ENCODE data around the gene KAZN. TPM values are rescaled to one million over a fixed set of nuclear protein-coding genes. Genes with fewer than 3 reads are reported as not detected.

The KAZN gene
- total RNA-seq, 1 experiment from 2014 or later, result 3.4 TPM

DNA sequence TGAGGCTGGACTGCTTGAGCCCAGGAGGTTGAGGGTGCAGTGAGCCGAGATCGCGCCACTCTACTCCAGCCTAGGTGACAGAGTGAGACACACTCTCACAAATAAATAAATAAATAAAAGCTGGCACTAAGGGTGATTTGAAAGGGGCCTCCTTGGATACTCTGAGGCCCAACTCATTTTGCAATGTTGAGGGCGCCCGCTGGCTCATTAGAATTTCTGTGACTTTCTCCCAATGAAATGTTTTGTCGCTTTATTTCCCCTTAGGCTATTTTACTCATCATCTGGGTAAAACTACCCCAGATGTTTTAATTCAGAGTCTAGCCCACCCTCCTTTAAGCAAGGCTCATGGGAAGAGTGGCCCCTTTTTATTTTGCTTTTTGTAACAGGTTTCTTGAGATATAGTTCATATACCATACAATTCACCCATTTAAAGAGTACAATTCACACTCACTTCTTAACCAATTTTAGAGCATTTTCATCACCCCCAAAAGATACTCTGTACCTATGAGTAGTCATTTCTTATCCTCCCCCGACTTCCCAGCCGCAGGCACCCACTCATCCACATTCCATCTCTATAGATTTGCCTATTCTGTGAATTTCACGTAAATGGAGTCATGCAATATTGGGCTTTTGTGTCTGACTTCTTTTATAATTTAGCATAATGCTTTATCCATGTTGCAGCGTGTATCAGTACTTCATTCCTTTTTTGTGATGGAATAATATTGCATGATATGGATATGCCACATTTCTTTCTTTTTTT is 259.1 kb downstream of the KAZN start:
- H3K27me3 ChIP-seq, result no peaks in the 10 kb centered on the region
- H3K9me3 ChIP-seq, result no peaks in the 10 kb centered on the region
- DNase-seq, result no peak
- H3K4me3 ChIP-seq, result no peak overlapping the region
- H3K36me3 ChIP-seq, result no peaks in the 10 kb centered on the region

DNA sequence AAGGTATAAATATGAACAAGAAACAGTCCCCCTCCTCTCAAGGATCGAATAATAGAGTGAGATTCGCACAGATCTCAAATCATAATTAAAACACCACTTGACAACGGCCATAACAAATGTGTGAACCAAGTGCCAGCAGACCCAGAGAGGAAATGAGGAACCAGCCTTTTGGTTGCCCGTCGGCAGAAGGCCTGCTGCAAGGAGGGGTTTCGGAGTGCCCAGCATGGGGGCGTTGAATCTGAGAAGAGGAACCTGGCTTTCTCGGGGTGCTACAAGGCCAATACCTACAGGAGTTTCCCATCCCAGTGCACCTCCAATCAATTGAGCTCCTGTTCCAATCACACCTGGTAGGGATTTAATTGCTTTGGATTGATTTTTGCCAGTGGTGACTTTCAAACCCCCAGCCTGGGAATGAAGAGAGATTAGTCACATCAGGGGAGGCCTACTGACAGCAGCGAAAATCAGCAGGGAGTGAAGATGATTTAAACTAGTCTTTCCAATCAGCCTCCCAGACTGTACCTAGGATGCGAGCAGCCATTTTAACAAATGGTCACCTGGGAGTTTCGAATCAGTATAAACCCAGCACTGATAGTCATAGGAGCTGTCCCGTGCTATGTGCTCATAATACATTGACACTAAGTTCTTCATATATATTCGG is 263.8 kb downstream of the KAZN start:
- Histone ChIP-seq H3K27me3 (no peaks in the 10 kb centered on the region), H3K4me3 (no peak overlapping the region), H3K36me3 (no peaks in the 10 kb centered on the region), H3K9me3 (no peaks in the 10 kb centered on the region)
- no peak for DNase-seq

DNA sequence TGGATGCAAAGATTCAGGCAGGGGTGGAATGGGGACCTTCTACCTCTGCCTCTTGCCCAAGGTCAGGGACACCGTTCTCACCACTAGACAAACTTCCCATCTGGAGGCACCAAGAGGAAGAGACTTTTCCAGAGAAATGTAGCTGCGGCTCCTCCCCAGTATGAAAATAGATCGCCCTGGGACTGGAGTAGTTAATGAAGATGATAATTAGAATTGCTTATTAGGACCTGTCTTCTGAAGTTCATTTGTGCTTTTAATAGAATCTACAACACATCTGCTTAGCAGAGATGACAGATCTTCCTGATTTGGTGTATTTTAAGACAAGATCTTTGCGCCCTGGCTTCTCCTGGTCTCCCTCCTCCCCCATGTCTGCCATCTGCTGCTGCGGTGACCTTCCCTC is 266.6 kb downstream of the KAZN start:
- no peaks in the 10 kb centered on the region for H3K27me3 ChIP-seq
- H3K36me3 ChIP-seq, result no peaks in the 10 kb centered on the region
- no peak for DNase-seq
- no peak overlapping the region for H3K4me3 ChIP-seq
- H3K9me3 ChIP-seq, result no peaks in the 10 kb centered on the region

DNA sequence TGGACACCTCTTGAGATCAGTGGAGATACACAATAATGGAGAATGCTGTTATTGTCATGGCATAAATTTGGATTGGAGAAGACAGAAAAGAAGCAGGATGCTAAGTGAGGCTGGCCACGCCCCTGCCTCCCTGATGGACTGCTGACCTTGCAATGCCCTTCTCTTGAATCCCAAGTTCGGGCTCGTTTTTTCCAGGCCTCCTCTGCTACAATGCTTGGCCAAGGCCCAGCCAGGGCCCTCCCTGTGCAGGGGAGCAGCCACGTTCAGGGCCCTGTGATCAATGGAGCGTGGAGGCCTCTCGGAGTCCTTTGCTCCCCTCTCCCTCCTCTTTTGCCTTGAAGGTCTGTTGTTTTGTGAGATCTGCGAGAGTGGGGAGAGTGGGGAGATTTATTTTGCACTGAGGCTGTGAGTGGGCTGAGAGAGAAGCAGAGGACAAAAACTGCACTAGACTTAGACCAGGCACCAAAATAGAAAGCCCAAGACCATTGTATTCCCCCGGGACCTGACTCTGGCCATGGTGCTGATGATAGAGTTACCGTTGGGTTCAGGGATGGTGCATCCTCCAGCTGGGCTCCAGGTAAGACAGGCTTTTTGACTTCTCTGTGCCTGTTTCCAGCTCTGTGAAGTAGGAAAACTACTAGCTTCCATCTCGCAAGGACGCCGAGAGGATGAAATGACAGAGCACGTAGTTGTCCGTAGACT is 268.6 kb downstream of the KAZN start:
- no peak overlapping the region for H3K4me3 ChIP-seq
- no peaks in the 10 kb centered on the region for H3K36me3 ChIP-seq
- no peaks in the 10 kb centered on the region for H3K9me3 ChIP-seq
- H3K27me3 ChIP-seq, result no peaks in the 10 kb centered on the region
- DNase-seq, result no peak

DNA sequence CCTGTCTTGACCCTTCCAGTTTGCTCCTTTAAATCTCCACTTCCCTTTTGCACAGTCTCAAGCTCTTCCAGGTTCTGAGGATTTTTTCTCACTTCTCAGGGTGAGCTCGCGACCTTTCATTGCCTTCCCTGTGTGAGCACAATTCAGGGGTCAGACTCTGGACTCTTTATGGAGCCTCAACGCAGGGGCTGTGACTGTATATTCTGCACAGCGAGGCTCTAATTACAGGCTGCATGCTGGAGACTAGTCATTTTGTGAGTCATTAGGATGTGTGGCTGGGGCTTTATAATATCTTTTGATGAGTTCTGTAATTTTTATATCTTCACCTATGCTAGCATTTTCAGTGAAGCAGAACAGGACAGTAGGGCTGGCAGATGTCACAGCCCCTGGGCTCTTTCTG is 270.7 kb downstream of the KAZN start:
- Histone ChIP-seq H3K36me3 (no peaks in the 10 kb centered on the region), H3K27me3 (no peaks in the 10 kb centered on the region; the same call in 1 of the 2 replicates), H3K9me3 (no peaks in the 10 kb centered on the region), H3K4me3 (no peak overlapping the region)
- peak; percentile 18 for DNase-seq

DNA sequence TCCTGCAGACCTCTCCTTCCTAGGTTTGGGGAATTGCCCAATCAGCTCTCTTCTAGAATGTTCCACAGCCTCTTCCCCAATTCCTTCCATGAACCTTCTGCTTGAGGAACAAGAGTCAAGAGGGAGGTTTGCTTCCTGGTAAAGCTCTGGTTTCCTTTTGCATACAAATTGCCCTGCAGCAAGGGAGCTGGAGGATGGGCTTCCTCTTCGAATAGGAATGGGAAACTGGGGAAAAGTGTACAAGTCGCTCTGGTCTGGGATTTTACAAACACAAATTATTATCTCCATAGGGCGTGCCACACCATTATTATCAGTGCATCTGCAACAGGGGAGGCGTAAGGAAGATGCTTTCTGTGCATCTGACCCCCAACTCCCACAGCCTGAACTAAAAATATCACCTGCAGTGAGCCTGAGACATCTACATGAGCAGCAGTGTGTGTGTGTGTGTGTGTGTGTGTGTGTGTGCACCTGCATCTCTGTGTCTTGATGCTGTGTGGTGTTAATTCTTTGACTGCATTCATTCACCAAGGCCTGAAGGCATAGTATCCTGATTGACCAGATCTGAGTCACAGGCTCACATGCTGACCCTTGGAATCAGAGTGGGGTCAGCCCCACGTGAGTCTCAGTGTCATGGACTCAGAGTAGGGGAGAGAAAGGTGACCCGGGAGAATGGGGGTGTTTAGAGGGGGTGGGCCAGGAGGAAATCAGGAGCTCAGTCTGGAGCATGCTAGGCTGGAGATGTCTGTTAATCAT is 272.9 kb downstream of the KAZN start:
- Histone ChIP-seq H3K27me3 (no peaks in the 10 kb centered on the region; the same call in 1 of the 2 replicates), H3K36me3 (no peaks in the 10 kb centered on the region), H3K9me3 (no peaks in the 10 kb centered on the region), H3K4me3 (no peak overlapping the region)
- DNase-seq, result no peak

DNA sequence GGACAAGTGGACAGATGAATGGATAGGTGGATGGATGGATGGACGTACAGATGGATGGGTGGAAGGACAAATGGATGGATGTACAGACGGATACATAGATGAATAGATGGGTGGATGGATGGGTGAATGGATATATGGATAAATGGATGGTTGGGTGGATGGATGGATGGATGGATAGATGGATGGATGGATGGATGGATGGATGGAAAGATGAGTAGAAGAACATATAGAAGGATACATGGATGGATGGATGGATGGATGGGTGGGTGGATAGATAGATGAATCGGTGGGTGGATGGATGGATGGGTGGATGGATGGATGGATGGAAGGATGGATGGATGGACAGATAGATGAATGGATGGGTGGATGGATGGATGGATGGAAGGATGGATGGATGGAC is 274.3 kb downstream of the KAZN start:
- Histone ChIP-seq H3K4me3 (no peak overlapping the region), H3K9me3 (no peaks in the 10 kb centered on the region), H3K36me3 (no peaks in the 10 kb centered on the region), H3K27me3 (no peaks in the 10 kb centered on the region; the same call in 1 of the 2 replicates)
- no peak for DNase-seq

DNA sequence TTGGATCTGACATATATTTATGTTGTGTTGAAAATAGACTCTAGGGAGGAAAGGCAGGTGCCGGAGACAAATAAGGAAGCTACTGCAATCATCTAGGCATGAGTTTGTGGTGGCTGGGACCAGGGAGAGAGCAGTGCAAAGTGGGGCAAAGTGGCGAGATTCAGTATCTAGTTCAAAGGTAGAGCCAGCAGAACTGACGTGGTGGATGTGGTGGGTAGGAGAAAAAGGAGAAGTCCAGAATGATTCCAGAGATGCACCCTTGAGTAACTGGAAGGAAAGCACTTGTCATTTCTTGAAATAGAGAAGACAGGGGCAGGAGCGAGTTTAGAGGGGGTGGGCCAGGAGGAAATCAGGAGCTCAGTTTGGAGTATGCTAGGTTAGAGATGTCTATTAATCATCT is 275.2 kb downstream of the KAZN start:
- no peak for DNase-seq

DNA sequence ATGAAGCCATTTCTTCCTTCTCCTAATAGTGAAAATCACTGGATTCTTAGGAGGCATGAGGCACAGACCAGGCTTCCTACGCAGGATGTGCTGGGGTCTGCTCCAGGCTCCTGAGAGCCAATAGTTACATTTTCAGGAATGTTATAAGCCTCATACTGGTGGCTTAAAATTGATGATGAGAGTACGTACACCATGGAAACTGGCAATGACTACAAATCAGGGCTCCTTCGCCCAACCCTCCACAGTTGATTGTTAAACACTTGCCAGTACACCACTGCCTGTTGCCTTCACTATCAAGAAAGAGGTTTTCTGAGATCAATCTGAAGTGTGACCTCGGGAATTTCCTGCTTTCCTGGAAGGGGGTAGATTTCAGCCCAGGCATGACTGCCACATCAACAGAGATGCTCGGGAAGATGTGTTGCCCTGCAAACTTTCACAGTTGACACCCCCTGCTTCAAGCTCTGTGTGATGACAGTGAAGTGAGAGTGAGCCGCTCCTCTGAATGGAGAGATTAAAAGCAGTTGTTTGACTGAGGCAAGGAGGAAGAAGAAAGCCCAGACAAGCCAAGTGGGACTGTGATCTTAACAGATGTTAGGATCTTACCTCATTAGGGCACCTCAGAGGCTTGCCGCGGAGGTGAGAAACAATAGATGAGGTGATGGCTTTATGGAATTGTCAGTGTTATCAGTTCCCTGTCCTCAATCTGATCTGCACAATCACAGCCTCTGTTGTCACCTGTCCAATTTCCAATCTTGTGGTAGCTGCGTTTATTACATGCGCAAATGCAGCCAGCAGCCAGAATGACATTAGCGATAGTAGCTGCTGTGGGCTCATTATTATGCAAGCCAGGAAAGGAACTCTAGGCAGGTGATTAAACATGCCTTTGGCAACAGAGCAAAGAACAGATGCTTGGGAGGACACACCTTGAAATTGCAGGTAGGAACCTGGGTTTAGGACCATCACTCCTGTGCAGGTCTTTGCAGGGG is 277.3 kb downstream of the KAZN start:
- Histone ChIP-seq H3K4me3 (no peak overlapping the region), H3K36me3 (no peaks in the 10 kb centered on the region), H3K9me3 (no peaks in the 10 kb centered on the region), H3K27me3 (no peaks in the 10 kb centered on the region; the same call in 1 of the 2 replicates)
- DNase-seq, result no peak

More for the DNA sequence above, 275.2 kb downstream of the KAZN start:
- Histone ChIP-seq H3K27me3 (no peaks in the 10 kb centered on the region; the same call in 1 of the 2 replicates), H3K4me3 (no peak overlapping the region), H3K36me3 (no peaks in the 10 kb centered on the region), H3K9me3 (no peaks in the 10 kb centered on the region)

DNA sequence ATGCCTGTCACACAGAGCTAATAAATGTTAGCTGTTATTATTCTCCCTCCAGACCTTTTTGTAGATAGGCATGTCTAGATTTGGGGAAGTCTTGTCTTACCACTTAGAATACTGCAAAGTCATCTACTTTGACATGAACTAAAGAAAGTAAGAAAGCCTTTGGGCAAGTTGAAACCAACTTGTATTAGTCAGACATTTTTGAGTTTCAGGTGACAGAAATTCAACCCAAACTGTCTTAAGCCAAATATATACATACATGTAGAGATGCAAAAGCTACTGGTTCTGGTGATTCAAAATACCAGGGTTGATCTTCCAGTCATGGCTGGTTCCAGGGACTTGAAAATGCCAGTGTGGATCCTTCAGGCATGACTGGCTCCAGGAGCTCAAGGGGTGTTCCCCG is 278.3 kb downstream of the KAZN start:
- DNase-seq, result no peak
- Histone ChIP-seq H3K9me3 (peaks cover 7% of the 10 kb centered on the region; the same call in 1 of the 2 replicates), H3K36me3 (no peaks in the 10 kb centered on the region), H3K27me3 (no peaks in the 10 kb centered on the region; the same call in 1 of the 2 replicates), H3K4me3 (no peak overlapping the region)

DNA sequence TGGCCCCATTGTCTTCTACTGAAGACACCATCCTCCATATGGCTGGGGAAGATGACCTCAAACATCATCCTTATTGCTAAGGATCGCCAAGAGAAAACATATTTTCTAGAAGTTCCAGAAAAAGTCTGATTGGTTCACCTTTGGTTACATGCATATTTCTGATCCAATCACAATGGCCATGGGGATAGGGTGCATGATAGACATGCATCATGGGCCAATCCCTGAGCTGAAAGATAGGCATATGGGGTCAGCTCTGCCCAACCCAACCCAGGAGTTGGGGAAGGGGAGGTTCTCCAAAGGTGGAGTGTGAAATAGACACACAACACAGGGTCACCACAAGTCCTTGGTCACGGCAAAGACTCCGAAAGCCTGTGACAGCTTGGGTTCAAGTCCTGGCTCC is 278.7 kb downstream of the KAZN start:
- Histone ChIP-seq H3K4me3 (no peak overlapping the region), H3K36me3 (no peaks in the 10 kb centered on the region), H3K9me3 (peaks cover 7% of the 10 kb centered on the region; the same call in 1 of the 2 replicates), H3K27me3 (no peaks in the 10 kb centered on the region; the same call in 1 of the 2 replicates)
- no peak for DNase-seq

DNA sequence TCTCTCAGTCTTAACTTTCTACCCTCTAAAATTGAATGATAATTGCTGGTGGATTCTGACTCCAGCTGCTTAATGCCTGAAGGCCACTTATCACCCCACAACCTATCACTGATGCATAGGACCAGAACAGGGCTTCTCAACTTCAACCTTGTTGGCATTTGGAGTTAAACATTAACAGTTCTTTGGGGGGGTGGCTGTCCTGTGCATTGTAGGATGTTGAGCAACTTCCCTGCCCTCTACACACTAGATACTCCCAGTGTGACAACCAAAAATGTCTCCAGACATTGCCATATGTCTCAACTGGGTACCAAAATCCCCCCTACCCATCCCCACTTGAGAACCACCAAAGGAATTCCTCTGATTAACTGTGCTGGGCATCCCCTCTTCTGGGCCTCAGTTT is 279.6 kb downstream of the KAZN start:
- no peak overlapping the region for H3K4me3 ChIP-seq
- no peak for DNase-seq
- H3K36me3 ChIP-seq, result no peaks in the 10 kb centered on the region
- peaks cover 7% of the 10 kb centered on the region; the same call in 1 of the 2 replicates for H3K9me3 ChIP-seq
- no peaks in the 10 kb centered on the region; the same call in 1 of the 2 replicates for H3K27me3 ChIP-seq

DNA sequence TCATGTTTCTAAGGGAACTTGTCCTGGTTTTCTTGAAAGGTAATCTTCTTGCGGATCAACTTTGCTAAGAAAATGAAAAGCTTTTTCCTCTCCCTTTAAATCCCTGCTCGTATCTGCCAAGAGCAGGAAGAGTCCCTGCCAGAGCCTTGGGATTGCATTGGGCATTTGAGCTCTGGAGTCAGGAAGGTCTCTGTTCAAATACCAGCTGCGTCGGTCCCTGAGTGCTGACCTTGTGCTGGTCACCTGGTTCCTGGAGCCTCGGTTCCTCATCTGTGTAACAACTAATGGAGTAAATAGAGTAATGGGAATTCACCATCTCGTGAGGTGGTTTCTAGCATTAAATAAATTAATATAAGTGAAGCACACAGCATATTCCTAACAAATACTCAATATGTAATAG is 280.5 kb downstream of the KAZN start:
- H3K9me3 ChIP-seq, result peaks cover 7% of the 10 kb centered on the region; the same call in 1 of the 2 replicates
- no peaks in the 10 kb centered on the region for H3K36me3 ChIP-seq
- no peak for DNase-seq
- H3K4me3 ChIP-seq, result no peak overlapping the region
- H3K27me3 ChIP-seq, result no peaks in the 10 kb centered on the region; the same call in 1 of the 2 replicates

DNA sequence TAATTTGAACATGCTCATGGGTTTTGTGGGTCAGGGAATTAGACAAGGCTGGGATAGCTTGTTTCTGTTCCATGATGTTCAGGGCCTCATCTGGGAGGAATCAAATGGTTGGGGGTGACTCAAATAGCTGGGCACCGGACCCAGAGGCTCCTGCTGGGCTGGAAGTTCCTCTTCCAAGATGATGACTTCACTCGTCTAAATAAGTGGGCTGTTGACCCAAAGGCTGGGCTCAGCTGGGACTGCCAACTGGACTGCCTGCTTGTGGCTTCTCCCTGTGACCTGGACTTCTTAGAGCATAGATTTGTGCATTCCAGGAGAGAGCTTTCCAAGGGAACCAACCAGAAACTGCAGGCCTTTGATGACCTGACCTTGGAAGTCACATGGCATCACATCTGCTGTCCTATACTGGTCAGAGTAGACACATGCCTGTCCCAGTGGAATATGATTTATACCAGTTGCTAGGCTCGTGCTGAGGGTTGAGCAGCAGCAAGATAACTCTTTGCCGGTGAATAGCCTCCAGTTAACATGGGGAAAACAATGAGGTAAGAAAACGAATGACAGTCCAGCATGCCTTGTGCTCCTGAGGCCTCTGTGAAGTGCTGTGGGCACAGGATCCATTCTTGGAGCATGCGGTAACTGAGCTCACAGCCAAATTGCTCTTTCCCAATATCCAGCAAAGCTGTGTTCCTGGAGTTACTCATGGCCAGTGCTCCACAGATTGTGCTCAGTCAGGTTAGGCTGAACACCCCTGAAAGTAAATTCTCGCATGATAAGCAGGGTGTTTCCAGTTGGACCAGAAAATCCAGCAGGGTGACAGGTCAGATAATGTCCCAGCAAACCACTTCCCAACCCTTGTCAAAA is 282.2 kb downstream of the KAZN start:
- Histone ChIP-seq H3K27me3 (no peaks in the 10 kb centered on the region), H3K9me3 (peaks cover 7% of the 10 kb centered on the region; the same call in 1 of the 2 replicates), H3K36me3 (no peaks in the 10 kb centered on the region), H3K4me3 (no peak overlapping the region)
- peak; percentile 96 for DNase-seq
